ENCODE data around the gene COL6A5.
"Not testable (repeated sequence)": the region's sequence is repeated elsewhere in the genome, so short reads cannot be mapped to it uniquely, and the experiment has no call there.

COL6A5 gene

GRCh38 chr3:130433306-130433705, 87.8 kb downstream of the COL6A5 start:
- DNase-seq (ENCODE audit: low spot score): no peak

DNA sequence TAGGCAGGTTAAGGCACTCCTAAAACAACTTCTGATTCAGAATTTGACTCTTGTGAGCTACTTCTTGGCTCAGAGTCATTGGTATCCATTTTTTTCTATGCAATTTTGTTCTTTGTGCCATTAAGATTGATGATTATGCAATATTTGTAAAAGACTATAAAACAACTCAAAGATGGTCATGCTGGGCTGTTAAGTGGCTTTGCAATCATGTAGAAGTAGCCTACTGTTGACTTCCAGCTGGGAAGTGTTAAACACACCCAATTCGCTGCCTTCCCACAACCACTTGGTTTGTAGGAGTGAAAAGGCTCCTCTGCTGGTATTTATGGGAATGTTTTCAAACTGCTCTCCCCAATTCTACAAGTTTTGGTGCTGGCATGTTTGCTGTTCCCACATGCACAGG, 96.8 kb downstream of the COL6A5 start:
- DNase-seq (ENCODE audit: low spot score): no peak

GRCh38 chr3:130446840-130447239, 101.4 kb downstream of the COL6A5 start:
- DNase-seq (ENCODE audit: low spot score): not testable (repeated sequence)

DNA sequence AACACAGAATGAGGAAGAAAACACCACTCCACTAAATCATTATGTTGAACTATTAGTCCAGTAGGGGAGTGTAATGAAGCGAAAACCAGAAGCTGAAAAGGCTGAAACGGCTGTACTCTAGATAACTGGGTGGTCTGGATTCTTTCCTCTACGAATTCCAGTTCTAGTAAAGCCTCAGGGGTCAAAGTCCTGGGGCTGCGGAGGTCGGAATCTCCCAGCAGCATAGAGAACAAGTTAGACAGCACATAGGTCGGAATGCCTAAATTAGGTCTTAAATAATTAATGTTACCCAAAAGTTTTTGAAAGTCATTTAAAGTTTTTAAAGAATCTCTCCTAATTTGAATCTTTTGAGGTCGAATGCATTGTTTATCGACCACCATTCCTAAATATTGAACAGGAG, 102.7 kb downstream of the COL6A5 start:
- DNase-seq (ENCODE audit: low spot score): not testable (repeated sequence)

- no peak for DNase-seq (ENCODE audit: low spot score)
Observed at GRCh38 chr3:130456540-130456939, 111.1 kb downstream of the COL6A5 start.

GRCh38 chr3:130457671-130458070, 112.2 kb downstream of the COL6A5 start:
- no peak for DNase-seq (ENCODE audit: low spot score)

DNA sequence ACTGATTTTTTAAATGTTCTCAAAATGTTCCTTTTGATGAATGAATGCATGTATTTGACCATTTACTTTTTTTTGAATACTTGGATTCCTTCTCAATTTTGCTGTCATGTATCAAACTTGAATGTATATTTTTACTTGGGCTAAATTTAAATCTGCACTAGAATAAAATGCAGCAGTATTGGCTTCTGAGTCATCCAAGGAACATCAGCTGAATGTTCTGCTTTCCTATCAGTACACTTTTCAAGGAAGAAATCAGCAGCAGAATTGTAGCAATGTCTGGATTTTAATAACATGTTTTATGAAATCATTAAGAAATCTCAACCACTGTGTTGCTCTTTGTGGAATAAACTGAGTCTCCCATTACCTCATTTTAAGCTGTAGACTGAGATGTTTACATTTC, 114.5 kb downstream of the COL6A5 start:
- no peak for DNase-seq (ENCODE audit: low spot score)

DNA sequence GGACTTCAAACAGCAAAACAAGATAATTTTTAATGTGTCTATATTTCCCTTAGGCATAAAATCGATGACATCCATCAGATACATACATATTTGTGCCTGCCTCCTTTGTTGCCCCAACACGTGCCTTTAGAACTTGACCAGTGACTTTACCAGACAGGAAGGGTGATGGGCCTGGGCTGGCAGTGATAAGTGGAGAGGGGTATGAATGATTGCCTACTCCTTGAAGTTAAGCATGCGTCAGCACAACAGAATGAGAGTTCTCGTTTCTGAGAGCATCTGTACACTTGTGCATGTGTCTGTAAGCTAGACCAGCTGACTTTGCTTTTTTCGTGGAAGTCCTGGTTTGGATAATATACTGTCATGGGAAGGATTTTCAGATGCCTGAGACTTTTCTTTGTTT, 116.6 kb downstream of the COL6A5 start:
- no peak for DNase-seq (ENCODE audit: low spot score)

DNA sequence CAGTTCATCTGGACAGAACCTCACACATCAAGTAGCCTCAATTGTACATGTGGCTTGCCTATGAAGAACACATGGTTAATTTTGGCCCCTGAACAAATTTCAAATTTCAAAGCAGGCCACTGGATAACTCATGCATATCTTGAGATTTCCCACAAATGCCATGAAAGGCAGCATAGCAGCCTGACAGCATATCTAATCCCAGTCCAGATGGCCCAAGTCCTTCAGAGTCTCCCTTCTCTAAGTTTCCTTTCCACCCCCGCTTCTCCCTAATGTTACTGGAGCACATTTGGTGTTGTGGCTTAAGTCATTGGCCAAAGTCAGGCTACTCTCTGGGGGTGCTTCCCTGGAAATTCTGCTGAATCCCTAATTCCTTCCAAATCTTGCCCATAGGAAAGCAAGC, 117.7 kb downstream of the COL6A5 start:
- no peak for DNase-seq (ENCODE audit: low spot score)

- no peak for DNase-seq (ENCODE audit: low spot score)
Observed at GRCh38 chr3:130465521-130465920, 120.0 kb downstream of the COL6A5 start.

DNA sequence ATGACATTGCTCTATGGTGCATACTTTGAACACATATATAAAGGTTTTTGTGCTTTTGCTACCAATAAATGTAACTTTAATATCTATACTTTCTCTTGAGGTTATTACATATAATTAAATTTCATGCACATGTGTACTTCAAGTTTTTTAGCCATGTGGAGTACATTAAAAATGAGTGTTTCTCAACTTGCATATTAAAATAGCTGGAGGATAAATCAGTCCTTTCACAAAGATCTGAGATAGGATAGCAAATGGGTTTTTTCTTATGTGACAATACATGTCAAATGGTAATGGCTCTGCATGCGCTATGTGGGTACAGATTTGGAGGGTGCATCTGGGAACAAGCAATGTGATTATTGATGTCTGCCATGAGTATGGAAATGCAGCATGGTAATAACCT, 122.8 kb downstream of the COL6A5 start:
- no peak for DNase-seq (ENCODE audit: low spot score)

DNA sequence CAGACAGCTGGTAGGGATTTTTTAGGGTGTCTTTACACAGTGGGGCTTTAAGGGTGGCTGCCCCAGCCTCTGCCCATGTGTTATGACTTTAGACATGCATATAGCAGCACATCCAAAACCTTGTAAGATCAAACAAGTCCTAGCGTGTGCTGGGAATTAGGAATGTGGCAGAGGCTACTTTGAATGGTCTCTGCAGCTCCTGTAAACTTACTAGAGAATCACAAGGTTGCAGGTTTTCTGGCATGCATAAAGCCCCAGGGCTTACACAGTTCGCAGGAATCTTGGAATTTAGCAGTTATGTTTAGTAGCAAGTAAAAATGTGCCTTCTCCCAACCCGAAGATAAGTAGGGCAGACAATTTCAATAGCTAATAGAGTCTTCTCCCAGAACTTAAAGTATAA, 124.7 kb downstream of the COL6A5 start:
- DNase-seq (ENCODE audit: low spot score): no peak

DNA sequence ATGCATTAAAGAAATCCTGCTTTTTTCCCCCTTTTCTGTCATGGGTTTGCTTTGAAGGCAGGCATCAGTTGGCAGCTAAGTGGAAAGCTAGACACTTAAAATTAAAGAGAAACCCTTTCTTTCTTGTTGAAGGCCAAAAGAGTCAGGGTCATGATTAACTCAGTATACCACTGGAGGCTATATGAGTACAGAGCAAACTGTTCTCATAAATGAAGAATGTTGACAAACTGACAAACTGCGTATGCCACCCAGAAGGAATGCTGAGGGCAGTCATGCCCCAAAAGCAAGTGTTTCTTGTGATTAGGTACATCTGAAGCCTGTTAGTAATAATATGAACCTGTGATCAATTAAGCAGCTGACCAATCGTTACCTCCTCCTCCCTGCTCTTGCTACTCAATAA, 127.9 kb downstream of the COL6A5 start:
- no peak for DNase-seq (ENCODE audit: low spot score)

GRCh38 chr3:130480736-130481135, 135.3 kb downstream of the COL6A5 start:
- DNase-seq (ENCODE audit: low spot score): peak; percentile 62

DNA sequence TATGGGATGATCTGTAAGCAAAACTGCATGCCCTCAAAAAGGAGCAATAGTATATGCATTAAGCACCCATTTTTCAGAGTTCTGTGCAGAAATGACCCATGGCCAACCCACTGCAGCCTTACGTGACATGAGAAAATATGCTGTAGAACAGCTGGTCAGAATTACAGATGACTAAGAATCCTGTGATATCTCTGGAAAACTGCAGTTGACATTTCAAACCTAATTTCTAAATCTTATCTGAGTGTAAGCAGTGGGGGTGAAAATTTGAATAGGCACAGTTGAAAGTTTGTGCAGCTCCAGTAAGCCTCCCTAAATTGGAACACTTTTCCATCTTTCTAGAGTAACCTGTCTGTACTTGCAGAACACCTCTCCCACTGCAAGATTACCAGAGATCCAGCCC, 142.8 kb downstream of the COL6A5 start:
- no peak for DNase-seq (ENCODE audit: low spot score)

GRCh38 chr3:130488769-130489450, 143.4 kb downstream of the COL6A5 start:
- no peak for DNase-seq (ENCODE audit: low spot score)

DNA sequence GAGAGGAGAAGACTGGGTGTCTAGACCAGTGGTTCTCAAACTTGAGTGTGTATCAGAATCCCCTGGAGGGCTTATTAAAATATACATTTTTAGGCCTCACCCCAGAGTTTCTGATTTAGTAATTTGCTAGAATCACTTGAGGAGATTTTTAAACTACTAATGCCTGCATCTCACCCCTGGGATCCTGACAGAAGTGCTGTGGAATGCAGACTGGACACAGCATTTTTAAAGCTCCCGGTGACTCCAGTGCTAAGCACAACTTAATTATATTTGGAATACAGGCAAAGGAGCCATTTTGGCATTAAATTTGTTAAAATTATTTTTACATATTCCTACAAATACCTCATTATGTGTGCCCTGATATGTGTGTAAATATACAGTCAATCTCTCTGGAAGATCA, 144.8 kb downstream of the COL6A5 start:
- DNase-seq (ENCODE audit: low spot score): no peak

DNA sequence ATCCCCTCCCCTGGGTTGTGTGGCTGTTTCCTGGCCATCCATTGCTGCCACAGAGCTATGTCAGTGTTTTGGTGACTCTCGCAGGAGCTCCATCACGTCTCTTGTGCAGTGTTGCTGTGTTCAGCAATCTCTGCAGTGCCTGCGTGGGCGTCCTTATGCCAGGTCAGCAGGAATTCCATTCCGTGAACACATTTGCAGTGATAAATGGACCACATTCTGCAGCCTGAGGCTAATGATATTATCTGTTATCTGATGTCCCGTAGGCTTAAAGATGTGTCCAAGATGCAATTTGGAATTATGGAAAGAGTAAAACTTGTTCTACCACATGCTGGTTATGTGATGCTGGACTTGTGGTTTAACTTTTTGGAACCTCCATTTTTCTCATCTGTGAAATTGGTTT, 146.0 kb downstream of the COL6A5 start:
- DNase-seq (ENCODE audit: low spot score): peak; percentile 7

DNA sequence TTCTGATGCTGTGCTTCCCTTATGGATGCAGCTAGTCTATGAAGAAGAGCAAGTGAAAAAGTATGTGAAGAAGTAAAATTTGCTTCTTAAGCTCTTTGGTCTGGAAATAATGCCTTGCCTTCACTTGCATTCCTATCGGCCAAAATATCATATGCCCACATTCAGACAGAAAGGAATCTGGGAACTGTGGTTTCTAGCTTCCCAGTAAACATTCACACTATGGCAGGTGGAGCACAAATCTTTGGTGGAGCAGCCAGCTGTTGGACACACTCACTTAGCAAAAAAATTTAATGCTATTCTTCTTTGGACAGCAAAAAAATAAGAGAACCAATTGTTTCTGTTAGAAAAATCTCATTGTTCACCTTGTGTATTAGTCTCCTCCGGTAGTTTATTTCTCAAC, 159.2 kb downstream of the COL6A5 start:
- DNase-seq (ENCODE audit: low spot score): no peak

GRCh38 chr3:130506031-130506430, 160.6 kb downstream of the COL6A5 start:
- DNase-seq (ENCODE audit: low spot score): no peak

GRCh38 chr3:130507746-130508145, 162.3 kb downstream of the COL6A5 start:
- no peak for DNase-seq (ENCODE audit: low spot score)

DNA sequence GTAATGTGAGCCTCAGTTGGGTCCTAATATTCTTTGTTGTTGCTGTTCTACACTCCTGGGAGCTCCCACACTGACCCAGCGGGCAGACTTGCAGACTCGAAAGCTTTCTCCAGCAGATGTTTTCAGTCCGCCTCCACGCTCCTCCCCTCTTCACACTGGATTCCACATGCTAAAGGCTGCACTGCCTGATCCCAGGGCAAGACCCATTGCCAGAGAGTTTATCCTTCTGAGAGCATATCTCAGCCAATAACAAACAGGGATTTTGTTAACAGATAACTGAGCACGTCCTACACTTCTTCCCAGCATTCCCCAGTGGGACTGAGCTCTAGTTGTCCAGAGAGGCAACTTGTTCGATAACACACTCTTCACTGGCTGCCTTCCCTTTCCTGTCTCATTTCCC, 163.5 kb downstream of the COL6A5 start:
- no peak for DNase-seq (ENCODE audit: low spot score)

- no peak for DNase-seq (ENCODE audit: low spot score)
Observed at GRCh38 chr3:130514681-130515080, 169.2 kb downstream of the COL6A5 start.

- no peak for DNase-seq (ENCODE audit: low spot score)
Observed at GRCh38 chr3:130515755-130516154, 170.3 kb downstream of the COL6A5 start.

All from COLO829 (cell line).